Stimulated activated memory B cell treated with anti-CD40 and anti-IgM and Interleukin-4, amounts not matched to agents 10 μg/mL and 1 μg/mL and 100 μg/mL, for 72 hours (primary cell): ENCODE data around the gene NTNG1.
"Not testable (repeated sequence)": the region's sequence is repeated elsewhere in the genome, so short reads cannot be mapped to it uniquely, and the experiment has no call there.

ENCODE experiments used
- ATAC-seq: fragments of 150-1000 bp; cut with Tn5 transposase; 2 replicates; pipeline ENCODE4 v1.10.0; 2021
- H3K27ac Mint-ChIP-seq: one replicate; pipeline ENCODE4 v1.8.0; 2022; ENCODE audit warnings: mild to moderate bottlenecking, mixed read lengths
- H3K27me3 Mint-ChIP-seq: one replicate; pipeline ENCODE4 v1.8.0; 2022; ENCODE audit warnings: mixed read lengths
- H3K36me3 Mint-ChIP-seq: one replicate; pipeline ENCODE4 v1.8.0; 2022; ENCODE audit warnings: mixed read lengths
- H3K4me1 Mint-ChIP-seq: one replicate; pipeline ENCODE4 v1.8.0; 2022; ENCODE audit warnings: mixed read lengths
- H3K4me3 Mint-ChIP-seq: one replicate; pipeline ENCODE4 v1.8.0; 2022; ENCODE audit warnings: mild to moderate bottlenecking, moderate library complexity, mixed read lengths
- H3K9me3 Mint-ChIP-seq: one replicate; pipeline ENCODE4 v1.8.0; 2022; ENCODE audit warnings: mixed read lengths

The NTNG1 gene

DNA sequence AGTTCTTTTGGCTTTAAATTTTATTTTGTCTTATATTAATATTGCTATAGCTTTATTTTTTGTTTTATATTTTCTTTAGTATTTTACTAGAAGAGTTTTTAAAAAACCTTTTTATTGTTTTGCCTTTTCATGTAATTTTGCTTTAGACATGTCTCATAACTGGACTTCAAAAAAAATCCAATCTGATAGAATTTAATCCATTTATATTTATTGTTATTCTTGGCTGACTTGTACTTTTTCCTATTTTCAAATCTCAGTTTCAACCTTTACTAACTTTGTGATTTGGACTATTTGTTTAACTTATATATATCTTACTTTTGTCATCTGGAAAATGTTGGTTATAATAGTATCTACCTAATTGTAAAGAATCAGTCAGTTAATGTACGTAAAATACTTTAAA lies 61.2 kb downstream of the NTNG1 start:
- Mint-ChIP-seq H3K27ac (no peak overlapping the region), H3K9me3 (peaks cover 7% of the 10 kb centered on the region), H3K4me1 (no peaks in the 10 kb centered on the region), H3K36me3 (peaks cover 15% of the 10 kb centered on the region), H3K27me3 (no peaks in the 10 kb centered on the region), H3K4me3 (no peak overlapping the region)
- ATAC-seq = no peak

DNA sequence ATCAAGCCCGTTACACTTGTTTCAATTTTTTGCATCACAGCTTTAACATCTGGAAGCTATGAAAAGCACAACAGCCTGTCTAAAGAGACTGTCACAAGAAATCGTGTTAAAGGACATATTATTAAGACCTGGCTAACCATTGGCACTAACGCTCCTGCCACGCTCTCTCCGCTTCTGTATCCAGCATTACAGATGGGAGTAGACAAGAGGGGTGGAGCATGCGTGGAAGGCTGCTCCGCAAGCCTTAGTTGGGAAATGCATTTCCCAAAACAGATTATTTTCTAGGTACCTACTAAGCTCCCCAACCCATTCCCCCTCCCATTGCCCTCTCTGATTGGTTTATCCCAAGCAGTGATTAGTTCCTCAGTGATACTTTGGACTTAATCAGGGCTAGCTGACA lies 72.4 kb downstream of the NTNG1 start:
- H3K36me3 Mint-ChIP-seq = peaks cover 16% of the 10 kb centered on the region
- H3K4me3 Mint-ChIP-seq = no peak overlapping the region
- H3K9me3 Mint-ChIP-seq = peaks cover 7% of the 10 kb centered on the region
- H3K4me1 Mint-ChIP-seq = no peaks in the 10 kb centered on the region
- no peak for ATAC-seq
- H3K27me3 Mint-ChIP-seq = no peaks in the 10 kb centered on the region
- no peak overlapping the region for H3K27ac Mint-ChIP-seq

GRCh38 chr1:107220036-107220435 lies 79.2 kb downstream of the NTNG1 start:
- Mint-ChIP-seq H3K4me3 (no peak overlapping the region), H3K9me3 (peaks cover 11% of the 10 kb centered on the region), H3K27ac (no peak overlapping the region), H3K4me1 (no peaks in the 10 kb centered on the region), H3K36me3 (peaks cover 20% of the 10 kb centered on the region), H3K27me3 (no peaks in the 10 kb centered on the region)
- ATAC-seq = no peak

GRCh38 chr1:107225706-107226105 lies 84.9 kb downstream of the NTNG1 start:
- Mint-ChIP-seq H3K4me3 (no peak overlapping the region), H3K36me3 (peaks cover 6% of the 10 kb centered on the region), H3K27me3 (no peaks in the 10 kb centered on the region), H3K4me1 (peaks cover 11% of the 10 kb centered on the region), H3K9me3 (peaks cover 3% of the 10 kb centered on the region), H3K27ac (no peak overlapping the region)
- ATAC-seq = no peak

GRCh38 chr1:107228704-107229371 lies 88.0 kb downstream of the NTNG1 start:
- Mint-ChIP-seq H3K27ac (no peak overlapping the region), H3K27me3 (no peaks in the 10 kb centered on the region), H3K4me3 (no peak overlapping the region), H3K4me1 (peaks cover 11% of the 10 kb centered on the region), H3K9me3 (peaks cover 3% of the 10 kb centered on the region), H3K36me3 (peaks cover 6% of the 10 kb centered on the region)
- ATAC-seq = no peak

DNA sequence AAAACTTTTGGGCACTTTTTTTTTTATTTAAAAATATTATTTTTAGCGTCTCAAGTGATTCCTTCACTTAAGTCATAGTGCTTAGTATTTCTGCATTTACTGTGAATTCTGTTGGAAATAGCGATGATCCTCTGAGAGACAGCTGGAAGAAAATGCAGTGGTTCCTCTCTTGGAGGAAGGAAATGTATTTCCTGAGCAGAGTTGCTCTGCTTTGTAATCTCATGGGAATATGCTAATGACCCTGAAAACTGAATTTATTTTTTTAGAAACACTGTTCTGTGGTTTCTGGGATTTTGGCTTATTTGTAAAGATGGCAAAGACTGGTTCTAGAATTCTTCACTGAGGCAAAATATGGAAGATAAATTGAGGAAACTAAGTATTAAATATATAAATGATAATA lies 88.9 kb downstream of the NTNG1 start:
- Mint-ChIP-seq H3K9me3 (peaks cover 3% of the 10 kb centered on the region), H3K27me3 (no peaks in the 10 kb centered on the region), H3K36me3 (peaks cover 6% of the 10 kb centered on the region), H3K4me1 (peaks cover 11% of the 10 kb centered on the region), H3K27ac (no peak overlapping the region), H3K4me3 (no peak overlapping the region)
- ATAC-seq = no peak

DNA sequence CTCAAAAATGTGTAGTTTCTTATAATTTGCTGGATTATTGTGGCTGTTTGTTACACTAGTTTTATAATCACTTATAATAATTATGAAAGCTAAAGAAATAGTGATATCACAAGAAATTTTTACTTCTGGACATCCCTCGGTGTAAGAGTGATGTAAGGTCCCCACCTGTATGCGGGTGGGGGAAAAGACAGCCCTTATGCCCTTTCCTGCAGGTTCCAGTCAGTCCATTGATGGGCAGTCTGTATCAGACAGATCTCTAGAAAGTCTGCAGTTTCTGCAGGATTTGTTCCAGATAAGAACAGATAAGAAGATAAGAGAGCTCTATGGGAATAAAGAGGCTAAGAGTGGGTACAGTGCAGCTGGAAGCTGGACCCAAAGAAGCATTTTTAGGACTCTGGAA lies 89.3 kb downstream of the NTNG1 start:
- no peak for ATAC-seq
- H3K4me3 Mint-ChIP-seq = no peak overlapping the region
- peaks cover 6% of the 10 kb centered on the region for H3K36me3 Mint-ChIP-seq
- H3K27ac Mint-ChIP-seq = no peak overlapping the region
- H3K27me3 Mint-ChIP-seq = no peaks in the 10 kb centered on the region
- H3K9me3 Mint-ChIP-seq = peaks cover 3% of the 10 kb centered on the region
- peaks cover 11% of the 10 kb centered on the region for H3K4me1 Mint-ChIP-seq

DNA sequence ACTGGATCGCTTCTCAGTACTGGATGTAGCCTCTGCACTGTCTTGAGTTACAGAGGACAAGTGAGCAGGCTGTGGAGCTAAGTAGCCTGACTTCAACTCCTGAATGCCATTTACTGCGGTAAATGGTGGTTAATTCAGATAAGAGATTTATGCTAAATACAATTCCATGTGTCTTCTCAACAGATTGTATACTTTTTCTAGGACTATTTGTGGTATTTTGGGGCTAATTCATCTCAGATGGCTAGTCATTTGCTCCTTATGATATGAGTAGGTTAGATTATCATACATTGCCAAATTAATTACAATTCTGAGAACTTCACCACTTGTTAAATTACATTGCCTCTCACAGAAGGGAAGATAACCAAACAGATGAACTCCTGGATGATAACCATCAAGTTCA lies 90.5 kb downstream of the NTNG1 start:
- Mint-ChIP-seq H3K4me3 (no peak overlapping the region), H3K27ac (no peak overlapping the region), H3K9me3 (peaks cover 9% of the 10 kb centered on the region), H3K4me1 (peaks cover 7% of the 10 kb centered on the region), H3K36me3 (peaks cover 14% of the 10 kb centered on the region), H3K27me3 (no peaks in the 10 kb centered on the region)
- no peak for ATAC-seq

GRCh38 chr1:107232426-107232825 lies 91.6 kb downstream of the NTNG1 start:
- Mint-ChIP-seq H3K4me3 (no peak overlapping the region), H3K36me3 (peaks cover 22% of the 10 kb centered on the region), H3K27ac (no peak overlapping the region), H3K27me3 (no peaks in the 10 kb centered on the region), H3K9me3 (peaks cover 14% of the 10 kb centered on the region), H3K4me1 (no peaks in the 10 kb centered on the region)
- no peak for ATAC-seq

DNA sequence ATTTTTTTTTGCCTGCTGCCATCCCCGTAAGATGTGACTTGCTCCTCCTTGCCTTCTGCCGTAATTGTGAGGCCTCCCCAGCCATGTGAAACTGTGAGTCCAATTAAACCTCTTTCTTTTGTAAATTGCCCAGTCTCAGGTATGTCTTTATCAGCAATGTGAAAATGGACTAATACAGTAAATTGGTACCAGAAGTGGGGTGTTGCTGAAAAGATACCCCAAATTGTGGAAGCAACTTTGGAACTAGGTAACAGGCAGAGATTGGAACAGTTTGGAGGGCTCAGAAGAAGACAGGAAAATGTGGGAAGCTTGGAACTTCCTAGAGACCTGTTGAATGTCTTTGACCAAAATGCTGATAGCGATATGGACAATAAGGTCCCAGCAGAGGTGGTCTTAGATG lies 95.9 kb downstream of the NTNG1 start:
- H3K27me3 Mint-ChIP-seq, H3K4me3 Mint-ChIP-seq, H3K27ac Mint-ChIP-seq, H3K4me1 Mint-ChIP-seq, ATAC-seq: not testable (repeated sequence)
- Mint-ChIP-seq H3K36me3 (peaks cover 29% of the 10 kb centered on the region), H3K9me3 (peaks cover 14% of the 10 kb centered on the region)

- H3K27ac Mint-ChIP-seq = no peak overlapping the region
- peaks cover 5% of the 10 kb centered on the region for H3K36me3 Mint-ChIP-seq
- H3K27me3 Mint-ChIP-seq = no peaks in the 10 kb centered on the region
- H3K9me3 Mint-ChIP-seq = no peaks in the 10 kb centered on the region
- ATAC-seq = no peak
- no peak overlapping the region for H3K4me3 Mint-ChIP-seq
- H3K4me1 Mint-ChIP-seq = peaks cover 27% of the 10 kb centered on the region
Measured at GRCh38 chr1:107243461-107243860, 102.6 kb downstream of the NTNG1 start.

DNA sequence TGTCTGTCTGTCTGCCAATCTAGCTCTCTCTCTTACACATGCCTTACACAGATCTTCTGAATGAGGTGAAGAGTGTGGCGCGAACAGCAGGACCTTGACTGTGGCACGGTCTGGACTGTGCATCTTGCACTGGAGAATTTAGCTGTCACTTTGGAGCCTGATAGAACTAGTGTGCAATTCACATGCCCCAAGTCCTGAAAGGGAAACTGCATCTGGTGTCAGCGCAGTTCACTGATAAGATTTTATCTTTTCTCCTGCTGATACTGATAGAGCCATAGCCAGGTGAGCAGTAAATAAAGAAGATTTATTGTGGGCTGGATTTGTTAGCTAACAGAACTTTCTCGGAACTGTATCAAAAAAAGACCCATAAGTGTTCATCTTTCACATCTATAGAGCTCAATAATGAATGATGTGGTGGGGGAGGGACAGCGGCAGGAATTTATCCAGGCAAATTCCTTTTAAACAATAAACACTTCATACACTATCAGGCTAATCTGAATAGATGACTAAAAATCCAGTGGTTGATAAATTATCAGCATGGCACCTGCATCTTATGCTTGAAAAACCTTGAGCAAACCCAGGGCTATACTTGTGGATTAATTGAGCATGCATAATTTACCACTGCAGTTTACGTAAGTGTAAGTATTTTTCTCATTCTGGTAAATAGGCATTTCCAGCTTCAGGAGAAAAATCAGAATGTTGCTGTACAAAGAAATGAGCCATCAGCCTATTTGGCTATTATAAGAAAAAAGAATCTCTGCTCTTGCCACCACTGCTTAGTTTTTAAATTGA lies 104.1 kb downstream of the NTNG1 start:
- Mint-ChIP-seq H3K27me3 (no peaks in the 10 kb centered on the region), H3K36me3 (no peaks in the 10 kb centered on the region), H3K4me3 (no peak overlapping the region), H3K4me1 (peaks cover 33% of the 10 kb centered on the region), H3K9me3 (no peaks in the 10 kb centered on the region), H3K27ac (peak overlapping the region; percentile 51)
- no peak for ATAC-seq

- Mint-ChIP-seq H3K9me3 (no peaks in the 10 kb centered on the region), H3K27ac (peak overlapping the region; percentile 99), H3K4me1 (peaks cover 50% of the 10 kb centered on the region), H3K4me3 (peak overlapping the region; percentile 70), H3K36me3 (no peaks in the 10 kb centered on the region), H3K27me3 (no peaks in the 10 kb centered on the region)
- peak; percentile 84 for ATAC-seq
Measured at GRCh38 chr1:107246775-107247345, 106.0 kb downstream of the NTNG1 start.

DNA sequence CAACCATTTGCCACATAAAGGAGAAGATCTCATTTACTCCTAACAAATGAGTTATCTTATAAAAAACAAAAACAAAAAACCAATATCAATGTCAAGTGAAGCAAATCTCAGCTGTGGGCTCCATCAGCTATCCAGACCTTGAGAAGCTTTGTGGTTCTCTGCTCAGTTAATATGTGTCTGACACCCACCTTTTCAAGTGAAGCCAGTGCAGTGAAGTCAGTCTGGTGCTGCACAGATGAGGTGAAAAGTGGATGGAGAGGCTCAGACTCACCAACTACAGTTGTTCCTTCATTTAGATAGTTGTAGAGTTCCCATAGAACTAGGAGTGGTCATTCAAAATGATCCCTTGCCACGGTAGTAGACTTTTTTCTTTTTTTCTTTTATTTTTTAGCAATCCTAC lies 106.8 kb downstream of the NTNG1 start:
- H3K4me1 Mint-ChIP-seq = peaks cover 59% of the 10 kb centered on the region

DNA sequence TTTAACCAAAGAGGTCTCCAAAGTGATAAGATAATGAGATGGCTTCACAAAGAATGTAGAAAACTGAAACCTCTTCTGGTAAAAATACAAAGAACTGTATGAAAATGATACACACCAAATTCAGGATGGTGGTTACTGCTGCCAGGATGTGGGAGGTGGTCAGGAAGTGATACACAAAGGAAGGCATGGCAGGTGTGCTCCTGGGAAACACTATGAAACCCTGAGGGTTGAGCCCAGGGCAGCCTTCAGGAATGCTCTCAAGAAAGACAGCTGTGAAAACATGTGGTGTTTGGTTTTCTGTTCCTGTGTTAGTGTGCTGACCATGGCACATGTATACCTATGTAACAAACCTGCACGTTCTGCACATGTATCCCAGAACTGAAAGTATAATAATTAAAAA lies 109.3 kb downstream of the NTNG1 start:
- Mint-ChIP-seq H3K27me3 (no peaks in the 10 kb centered on the region), H3K4me3 (no peak overlapping the region), H3K4me1 (peaks cover 68% of the 10 kb centered on the region), H3K9me3 (no peaks in the 10 kb centered on the region), H3K27ac (peak overlapping the region; percentile 46), H3K36me3 (no peaks in the 10 kb centered on the region)
- no peak for ATAC-seq

More for the DNA sequence above, 106.8 kb downstream of the NTNG1 start:
- H3K9me3 Mint-ChIP-seq = no peaks in the 10 kb centered on the region
- H3K36me3 Mint-ChIP-seq = no peaks in the 10 kb centered on the region
- no peaks in the 10 kb centered on the region for H3K27me3 Mint-ChIP-seq
- H3K4me3 Mint-ChIP-seq = peak overlapping the region; percentile 70
- peak overlapping the region; percentile 99 for H3K27ac Mint-ChIP-seq
- ATAC-seq = peak; percentile 77

DNA sequence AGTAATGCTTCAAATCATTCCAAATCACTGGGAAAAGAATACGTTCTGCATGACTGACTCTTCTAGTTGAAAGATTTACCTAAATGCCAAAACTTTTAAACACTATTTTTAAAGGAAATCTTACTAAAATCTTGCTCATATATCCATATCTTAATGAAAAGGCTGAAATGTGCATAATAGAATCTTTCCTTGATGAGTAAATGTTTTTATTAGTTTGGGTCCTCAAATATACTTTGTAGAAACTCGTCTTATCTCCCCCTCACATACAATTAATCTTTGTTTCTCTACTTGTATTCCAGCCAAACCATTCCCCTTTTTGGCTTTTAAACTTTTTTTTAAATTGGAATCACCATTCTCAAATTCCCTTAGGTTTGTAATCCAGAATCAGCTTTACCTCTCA lies 110.2 kb downstream of the NTNG1 start:
- peaks cover 69% of the 10 kb centered on the region for H3K4me1 Mint-ChIP-seq
- no peak for ATAC-seq
- peak overlapping the region; percentile 74 for H3K27ac Mint-ChIP-seq
- no peak overlapping the region for H3K4me3 Mint-ChIP-seq
- no peaks in the 10 kb centered on the region for H3K9me3 Mint-ChIP-seq
- H3K36me3 Mint-ChIP-seq = no peaks in the 10 kb centered on the region
- H3K27me3 Mint-ChIP-seq = no peaks in the 10 kb centered on the region
